T1000 (cell line): ENCODE data around the gene VSNL1.

Source experiments
- DNase-seq: peaks from one replicate; lab custom pipeline; 2025; ENCODE audit warnings: mixed read lengths; lab: John Stamatoyannopoulos, UW

VSNL1 gene

DNA sequence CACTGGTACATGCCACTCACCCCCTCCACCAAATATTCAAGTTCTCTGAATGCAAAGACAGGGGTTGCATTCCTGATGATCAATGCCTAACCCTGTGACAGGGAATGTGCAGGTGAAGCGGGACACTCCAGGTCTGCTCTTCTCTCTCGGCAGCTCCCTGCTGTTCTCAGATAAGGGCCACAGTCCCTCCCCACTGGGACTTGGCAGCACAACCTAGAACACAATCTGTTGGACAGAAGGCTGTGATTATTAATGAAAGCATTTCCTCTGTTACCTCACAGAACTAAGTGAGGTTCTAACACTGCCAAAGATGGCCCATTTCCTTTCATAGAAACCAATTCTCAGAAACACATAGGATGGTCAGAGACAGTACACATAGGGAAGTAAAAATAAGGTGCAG lies 42.7 kb downstream of the VSNL1 start:
- no peak for DNase-seq

DNA sequence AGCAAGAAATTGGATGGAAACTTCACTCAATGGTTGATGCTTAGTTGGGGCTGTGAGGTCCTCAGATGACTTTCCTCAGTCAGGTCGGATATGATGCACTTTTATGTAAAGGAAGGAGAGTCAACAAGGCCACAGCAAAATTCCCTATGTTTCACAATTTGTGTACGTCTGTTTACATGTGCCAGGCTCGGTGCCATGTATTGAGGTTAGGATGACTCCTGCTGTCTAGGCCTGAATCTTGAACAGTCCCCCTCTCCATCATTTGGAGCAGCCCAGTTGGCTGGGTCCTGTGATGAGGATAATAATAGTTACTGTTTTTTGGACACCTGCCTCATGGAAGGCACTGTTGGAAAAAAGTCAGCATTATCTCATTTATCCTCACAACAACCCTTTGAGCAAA lies 43.1 kb downstream of the VSNL1 start:
- DNase-seq: no peak

DNA sequence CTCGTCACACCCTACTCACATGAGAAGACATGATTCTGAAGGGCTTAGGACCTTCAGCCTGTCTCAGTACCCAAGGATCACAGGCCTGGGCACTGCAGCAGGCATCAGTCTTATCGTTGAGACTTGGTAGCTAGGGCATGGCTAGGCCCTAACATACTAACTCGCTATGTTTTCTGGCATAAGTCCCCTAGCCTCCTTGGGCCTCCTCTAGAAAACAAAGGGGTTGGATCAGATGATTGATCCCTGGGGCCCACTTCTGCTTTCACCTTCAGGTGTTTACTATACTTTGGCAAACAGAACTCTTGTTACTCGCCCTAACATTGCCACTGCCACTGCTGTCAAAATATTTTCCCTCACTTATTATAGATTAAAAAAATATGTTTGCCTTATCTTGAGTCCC lies 44.2 kb downstream of the VSNL1 start:
- DNase-seq: no peak

DNA sequence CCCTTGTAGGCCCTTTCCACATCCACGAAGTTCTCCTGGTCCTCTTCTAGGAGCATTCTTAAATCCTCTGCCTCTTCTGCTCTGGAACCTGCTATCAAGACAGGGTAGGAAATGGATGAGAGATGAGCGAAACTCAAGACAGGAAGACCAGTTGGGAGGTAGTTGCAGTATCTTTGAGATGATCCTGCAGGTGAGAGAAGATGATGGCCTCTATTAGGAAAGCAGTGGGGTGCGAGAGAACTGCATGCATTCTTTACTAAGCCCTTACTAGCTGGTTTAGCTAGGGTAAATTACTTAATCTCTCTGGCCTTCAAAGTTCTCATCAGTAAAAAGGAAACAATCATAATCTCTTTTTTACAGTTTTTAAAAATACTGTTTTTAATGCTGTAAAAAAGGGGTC lies 47.0 kb downstream of the VSNL1 start:
- DNase-seq: no peak

DNA sequence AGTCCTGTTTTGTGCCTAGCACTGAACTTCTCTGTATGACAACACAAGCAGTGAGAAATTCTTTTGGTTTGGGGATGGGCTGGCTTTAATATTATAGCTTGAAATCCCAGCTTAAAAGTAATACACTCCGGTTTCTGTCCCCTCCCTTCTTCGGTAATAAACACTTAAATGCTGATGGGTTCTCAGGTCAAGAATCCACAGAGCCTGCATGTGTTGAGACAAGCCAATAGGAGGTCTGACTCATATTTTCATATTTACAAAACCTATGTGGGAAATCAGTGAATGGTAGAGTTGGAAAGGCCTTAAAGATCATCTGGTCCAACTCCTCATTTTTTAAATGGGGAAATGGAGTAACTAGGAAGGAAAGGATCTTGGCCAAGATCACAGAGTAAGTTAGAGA lies 47.5 kb downstream of the VSNL1 start:
- DNase-seq: no peak

DNA sequence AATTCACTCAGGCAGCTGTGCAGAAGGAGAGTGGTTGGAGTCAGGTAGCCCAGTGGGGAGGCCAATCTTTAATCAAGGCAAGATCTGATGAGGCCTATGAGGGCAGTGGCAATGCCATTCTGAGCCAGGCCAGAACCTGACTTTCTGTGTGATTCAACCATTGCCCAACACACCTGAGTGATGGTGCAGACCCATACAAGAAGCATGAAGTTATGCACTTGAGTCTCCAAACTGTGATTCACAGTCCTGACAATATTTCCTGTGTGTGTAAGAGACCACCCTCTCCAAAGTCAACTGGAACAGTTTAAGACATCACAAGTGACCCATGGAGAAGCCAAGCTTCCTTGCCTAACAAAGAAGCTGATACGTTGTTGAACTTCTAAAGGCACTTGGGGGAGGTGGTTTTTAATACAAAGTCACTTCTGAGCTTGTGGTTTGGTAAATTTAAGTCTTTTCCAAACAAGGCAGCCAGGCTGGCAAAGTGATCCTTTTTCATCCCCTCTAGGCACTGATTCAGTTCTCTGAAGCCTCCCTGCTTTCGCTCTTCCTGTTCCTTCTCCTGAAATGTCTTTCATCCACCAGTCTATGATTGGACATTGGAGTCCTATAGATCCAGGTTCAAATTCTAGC lies 49.0 kb downstream of the VSNL1 start:
- DNase-seq: no peak

DNA sequence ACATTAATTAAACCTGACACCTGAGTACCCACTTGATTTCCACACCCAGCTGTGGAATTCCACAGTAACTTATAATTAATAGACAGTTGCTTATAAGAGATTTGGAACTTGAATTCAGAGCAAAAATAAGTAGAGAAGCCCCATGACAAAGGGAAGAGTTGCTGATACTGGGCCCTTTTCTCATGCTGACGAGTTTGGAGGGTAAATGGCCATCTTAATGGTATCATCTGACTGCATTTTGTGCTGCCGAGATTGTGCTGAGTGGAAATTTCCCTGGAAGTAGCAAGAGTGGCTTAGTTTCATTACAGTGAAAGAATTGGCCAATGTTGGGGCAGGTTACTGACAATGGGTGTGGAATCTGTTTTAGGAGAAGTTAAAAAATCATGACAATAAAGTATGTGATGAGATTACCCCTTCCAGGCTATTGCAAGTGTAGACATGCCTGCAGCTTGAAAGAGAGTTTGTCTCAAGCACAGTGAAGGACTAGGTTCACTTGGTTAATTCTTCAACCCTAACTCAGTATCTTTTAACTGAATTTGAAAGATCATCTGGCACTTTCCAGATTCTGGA lies 49.9 kb downstream of the VSNL1 start:
- DNase-seq: no peak

DNA sequence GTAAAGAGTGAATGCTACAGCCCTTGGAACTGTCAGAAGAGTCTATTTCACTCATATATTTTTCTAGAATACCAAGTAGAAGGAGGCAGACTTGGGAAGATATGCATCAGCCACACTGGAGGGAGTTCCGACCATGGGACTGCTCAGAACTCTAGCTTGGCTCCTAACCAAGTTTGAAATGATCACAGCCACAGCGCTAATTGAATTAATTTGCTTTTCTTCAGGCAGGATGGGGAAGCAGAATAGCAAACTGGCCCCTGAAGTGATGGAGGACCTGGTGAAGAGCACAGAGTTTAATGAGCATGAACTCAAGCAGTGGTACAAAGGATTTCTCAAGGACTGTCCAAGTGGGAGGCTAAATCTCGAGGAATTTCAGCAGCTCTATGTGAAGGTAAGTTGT lies 51.4 kb downstream of the VSNL1 start:
- no peak for DNase-seq

DNA sequence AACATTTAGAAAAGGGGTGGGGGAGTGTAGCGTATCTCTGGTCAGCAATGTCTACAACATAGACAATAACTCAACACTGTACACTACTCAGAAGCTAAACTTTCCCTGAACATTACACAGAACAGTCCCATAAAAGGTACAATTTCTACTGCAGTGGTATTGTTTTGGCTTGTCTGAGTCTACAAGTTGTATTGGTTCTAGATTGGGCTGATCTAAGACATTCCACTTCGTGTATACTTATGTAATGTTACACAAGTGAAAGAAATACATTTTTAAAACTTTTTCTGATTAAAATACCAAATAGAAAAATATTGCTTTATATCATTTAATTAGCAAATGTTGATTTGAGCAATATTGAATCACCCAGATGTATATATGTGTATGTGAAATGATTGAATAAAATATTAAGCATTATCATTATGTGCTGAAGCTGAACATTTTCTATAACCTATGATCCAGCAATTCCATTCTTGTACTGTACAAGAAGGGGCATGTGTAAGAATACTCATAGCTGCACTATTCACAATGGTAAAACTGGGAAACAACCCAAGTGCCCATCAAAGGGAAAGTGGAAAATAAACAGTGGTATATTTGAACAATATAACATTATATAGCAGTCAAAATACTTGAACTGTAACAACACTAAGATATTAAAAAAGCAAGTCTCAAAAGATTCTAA lies 52.4 kb downstream of the VSNL1 start:
- no peak for DNase-seq

DNA sequence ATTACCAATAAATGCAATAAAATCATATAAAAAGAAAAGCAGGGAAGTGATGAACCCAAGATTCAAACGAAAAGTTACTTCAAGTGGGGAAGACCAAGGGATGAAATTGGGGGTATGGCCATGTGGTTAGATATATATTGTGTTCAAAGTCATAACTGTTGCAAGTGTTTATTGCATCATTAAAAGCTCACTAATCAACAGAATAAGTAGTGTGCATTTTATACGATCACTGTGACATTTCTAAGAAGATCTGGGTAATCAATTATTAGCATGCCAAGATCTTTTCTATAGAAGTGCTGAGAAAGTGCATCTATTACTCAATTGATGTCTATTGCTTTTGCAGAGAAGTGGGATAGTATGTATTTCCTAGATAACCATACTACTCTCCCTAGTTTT lies 52.9 kb downstream of the VSNL1 start:
- DNase-seq: no peak

DNA sequence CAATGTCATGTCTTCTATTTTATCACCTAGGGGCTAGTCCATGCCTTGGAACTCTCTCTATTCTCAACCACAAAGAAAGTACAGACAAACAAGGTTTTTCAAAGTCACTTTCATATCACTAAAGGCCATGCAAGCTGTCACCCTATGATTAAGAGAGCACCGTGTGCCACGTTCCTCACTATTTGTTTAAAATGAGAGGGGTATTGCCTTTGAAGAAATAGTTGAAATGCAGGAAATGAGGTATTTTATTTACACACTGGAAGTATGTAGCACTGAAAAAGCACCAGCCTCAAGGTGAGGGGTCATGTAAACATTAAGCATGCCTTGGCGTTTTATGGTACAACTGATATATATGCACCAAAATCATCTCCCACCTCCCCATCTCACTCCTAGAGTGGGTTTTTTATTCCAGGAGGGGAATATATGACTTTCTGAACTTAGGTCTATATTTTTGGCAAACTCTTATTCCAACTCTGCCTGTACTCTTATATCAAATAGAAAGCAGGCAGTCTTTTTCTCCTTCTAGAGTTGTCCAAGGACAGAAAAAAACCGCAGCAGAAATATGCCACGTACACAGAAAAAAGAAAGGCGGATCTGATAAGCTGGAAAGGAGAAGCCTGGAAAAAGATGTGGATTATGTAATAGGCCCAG lies 53.5 kb downstream of the VSNL1 start:
- DNase-seq: no peak

DNA sequence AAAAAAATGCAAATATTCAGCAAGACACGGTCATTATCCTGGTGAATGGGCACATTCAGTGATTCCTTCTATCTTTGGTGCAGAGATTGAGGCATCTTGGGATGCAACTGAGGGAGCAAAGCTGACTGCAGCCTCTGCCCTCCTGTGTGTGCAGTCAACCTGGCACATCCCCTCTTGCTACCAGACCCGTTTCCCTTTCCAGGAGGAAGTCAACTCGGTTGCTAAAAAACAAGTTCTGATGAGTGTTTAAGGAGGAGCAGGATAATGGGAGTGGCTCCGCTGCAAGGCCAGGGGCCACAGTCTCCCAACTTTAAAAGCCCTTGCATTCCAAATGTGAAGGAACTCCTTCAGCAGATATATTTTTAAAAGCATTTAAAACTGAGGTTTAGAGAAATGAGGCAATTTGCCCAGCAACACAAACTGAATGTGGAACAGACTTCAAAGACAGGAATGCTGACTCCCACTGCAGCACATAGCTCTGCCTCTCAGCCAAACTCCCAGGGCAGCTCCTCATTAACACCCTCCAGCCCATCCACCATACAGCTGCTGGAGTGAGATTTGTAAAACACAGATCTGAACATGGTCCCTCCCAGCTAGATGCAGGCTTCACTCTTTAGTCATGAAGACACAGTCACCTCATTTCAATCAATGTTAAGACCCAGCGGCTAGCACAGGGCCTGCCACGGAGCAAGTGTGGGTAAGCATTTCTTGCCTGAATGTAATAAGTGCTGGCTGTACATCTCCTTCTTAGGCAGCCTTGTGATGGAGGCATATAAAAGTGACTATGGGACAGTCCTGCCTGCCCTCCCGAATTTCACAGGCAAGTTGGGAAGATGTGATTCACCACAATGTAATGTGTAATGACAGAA lies 54.3 kb downstream of the VSNL1 start:
- no peak for DNase-seq

DNA sequence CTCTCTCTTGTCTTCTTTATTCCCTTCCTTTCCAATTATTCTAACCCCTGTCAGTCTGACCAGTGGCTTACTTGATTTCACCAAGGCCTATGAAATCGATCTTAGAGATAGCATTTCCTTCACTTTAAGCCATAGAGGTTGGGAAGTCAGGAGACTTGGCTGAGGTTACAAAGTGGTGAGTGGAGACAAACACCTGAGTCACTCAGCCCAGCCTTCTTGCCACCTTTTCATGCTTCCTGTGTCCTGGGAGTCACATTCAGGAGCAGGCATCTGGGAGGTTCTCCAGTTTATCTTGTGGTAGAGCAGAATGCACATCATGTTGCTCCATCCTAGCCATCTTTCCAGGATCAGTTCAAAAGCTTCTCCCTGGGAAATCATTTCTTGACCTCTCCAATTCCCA lies 59.1 kb downstream of the VSNL1 start:
- no peak for DNase-seq

DNA sequence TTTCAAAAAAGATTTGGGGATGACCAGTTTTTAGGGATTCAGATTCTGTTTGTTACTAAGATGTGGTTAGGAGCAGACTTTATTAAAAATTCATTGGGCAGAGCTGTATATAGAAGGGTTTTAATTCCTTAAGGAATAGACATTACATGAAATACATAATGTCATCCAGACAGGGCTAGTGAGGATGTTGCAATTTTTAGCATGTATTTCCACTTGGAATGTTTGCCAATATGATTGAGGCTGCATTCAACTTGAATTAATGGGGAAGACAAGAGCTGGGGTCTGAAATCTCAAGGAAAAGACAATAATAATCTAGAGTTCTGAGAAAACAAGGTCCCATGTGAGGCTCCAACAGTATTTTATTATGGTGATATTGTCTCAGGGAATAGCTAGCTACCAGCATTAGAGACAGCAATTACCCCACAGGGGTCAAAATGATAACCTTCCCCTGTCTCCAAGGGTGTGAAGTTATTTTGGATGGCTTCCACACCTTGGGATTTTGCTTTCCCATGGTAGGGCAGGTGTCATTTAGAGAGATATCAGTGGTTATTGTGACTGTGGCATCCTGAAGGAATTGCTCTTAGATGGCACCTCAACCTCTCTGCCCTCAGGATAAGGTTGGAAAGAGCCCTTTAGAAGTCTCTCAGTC lies 60.2 kb downstream of the VSNL1 start:
- DNase-seq: no peak

DNA sequence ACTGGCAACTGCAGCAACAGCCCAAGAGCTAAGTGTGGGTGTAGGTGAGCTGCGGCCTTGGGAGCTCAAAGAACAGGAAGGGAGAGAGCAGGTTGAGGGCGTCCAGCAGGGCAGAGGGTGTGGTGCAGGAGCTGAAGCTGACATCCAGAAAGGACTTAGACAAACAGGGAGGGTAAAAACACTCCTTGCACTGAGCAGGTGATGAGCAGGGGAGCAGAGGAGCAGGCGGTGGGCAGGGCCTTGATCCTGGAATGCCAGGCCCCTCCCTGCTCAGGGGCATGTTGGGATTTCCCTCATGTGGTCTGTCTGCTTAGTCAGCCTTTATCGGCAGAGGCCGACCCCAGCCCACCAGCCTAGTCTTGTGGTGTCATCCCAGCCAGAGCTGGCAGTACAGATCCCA lies 63.6 kb downstream of the VSNL1 start:
- DNase-seq: no peak

DNA sequence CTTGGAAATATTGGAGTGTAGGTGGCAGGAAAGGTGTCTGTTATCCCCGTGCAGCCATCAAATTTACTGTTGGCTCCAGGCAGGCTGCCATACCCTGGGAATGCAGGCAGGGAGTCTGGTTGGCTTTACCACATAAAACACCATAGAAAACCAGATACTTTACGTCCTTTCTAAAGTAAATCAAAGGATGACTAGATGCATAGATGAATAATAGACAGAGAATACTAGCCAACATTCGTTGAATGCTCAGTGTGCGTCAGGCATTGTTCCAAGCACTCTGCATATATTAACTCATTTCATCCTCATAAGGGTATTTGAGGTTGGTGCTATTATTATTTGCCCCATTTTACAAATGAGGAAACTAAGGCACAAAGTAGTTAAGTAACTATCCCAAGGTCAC lies 65.2 kb downstream of the VSNL1 start:
- no peak for DNase-seq

DNA sequence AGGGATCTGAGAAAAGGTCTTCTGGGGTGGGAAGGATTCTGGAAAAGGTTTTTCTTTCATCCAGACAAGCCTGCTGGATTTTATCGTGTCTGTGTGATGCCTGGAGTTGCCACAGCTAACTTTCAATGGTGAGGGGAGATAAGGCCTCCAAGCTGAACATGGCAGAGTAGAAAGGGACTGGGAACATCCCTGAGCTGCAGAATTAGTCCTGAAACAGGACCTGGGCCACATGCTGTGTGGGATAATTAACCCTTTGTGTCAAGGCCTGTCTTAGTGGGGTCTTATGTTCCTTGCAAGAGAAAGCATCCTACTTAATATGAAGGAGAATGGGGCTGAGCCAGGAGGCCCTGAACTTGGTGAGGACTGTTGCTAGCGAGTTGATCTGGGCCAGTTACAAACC lies 66.4 kb downstream of the VSNL1 start:
- DNase-seq: no peak

DNA sequence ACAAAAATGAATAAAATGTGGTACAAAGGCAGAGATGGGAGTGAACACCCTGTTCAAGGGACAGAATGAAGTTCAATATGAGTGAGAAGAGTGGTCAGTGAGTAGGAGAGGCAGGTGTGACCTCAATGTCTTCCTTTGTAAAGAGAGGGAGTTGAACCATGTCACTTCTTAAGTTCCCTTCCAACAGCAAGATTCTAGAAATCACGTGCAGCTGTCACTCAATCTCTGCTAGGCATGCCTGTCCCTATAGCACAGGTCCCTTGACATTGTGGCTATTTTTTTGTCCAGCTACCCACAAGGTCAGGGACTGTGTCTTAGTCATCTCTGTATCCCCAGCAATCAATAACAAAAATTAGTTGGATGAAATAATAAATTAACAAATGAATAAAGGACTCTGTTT lies 66.9 kb downstream of the VSNL1 start:
- DNase-seq: no peak

DNA sequence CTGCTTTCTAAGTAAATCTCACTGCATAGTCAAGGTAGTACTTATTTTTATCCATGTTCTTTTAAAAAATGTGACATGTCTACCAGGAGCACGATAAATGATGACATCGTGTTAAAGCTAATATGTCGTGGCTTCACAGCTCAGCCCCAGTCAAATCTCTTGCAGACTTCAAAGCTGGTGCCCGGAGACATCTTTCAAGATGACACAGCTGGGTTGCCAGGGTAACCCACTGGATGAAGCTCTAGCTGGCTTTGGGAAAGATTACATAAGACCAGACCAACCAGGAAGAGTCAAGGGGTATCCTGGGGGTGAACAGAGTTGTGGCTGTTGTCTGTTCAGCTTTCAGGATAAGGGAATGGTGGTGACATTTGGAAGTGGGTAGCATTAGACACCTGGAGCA lies 67.8 kb downstream of the VSNL1 start:
- no peak for DNase-seq

DNA sequence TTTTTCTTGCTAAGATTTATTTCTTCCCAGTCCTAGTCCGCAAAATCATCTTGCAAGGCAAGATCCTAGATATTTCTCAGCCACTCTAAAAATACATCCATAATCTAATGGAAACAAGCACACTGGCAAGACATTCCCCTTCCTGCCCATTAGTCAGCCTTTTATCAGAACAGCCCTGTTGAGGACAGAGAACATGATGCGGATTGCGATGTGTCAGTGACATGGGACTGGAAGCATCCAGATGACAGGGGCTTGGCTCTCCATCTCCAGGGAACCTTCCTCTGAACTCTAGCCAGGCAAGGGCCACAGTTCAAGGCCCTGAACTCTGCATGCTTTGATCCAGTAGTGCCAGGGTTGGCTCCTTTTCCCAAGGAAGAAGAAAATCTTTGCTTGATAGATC lies 70.0 kb downstream of the VSNL1 start:
- no peak for DNase-seq

DNA sequence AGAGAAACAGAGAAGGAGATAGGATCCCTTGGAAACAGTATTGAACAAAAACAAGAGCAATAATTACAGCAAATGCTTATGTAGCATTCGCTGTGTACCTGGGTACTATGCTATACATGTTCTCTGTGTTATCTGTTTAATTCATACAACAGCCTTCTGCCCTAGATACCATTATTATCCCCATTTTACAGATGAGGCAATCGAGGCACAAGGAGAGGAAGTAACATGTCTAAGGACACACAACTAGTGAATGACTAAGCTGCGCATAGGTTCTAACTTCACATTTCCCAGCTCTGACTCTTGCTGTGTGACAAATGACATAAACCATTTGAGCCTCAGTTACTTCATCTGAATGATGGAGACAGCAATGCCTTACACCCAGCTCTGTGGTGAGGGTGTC lies 70.5 kb downstream of the VSNL1 start:
- DNase-seq: no peak
